Trophoblast cell (in vitro differentiated cells and primary cell): ENCODE results near the gene ZNF134.
A peak's percentile ranks its signal among the peaks of the same experiment; 100 is the strongest.

Source experiments
- DNase-seq, 2 donors: peaks; one replicate each; pipeline ENCODE4 v3.0.0-alpha.2; 2016
- H2AFZ ChIP-seq: 2 replicates; pipeline ENCODE4 v1.6.1; 2013; ENCODE audit warnings: low read length, moderate library complexity, mild to moderate bottlenecking; ENCODE audit not compliant: insufficient read depth, poor library complexity
- H2AK5ac ChIP-seq: 2 replicates; pipeline ENCODE4 v1.6.1; 2013; ENCODE audit warnings: mild to moderate bottlenecking, low read length
- H2BK120ac ChIP-seq: 2 replicates; pipeline ENCODE4 v1.6.1; 2013; ENCODE audit warnings: low read length, mild to moderate bottlenecking, moderate library complexity; ENCODE audit not compliant: insufficient read depth, poor library complexity
- H2BK12ac ChIP-seq: 2 replicates; pipeline ENCODE4 v1.6.1; 2013; ENCODE audit warnings: mild to moderate bottlenecking, low read length, moderate library complexity
- H2BK5ac ChIP-seq: 2 replicates; pipeline ENCODE4 v1.6.1; 2013; ENCODE audit warnings: low read length, low read depth, moderate library complexity, mild to moderate bottlenecking; ENCODE audit not compliant: poor library complexity
- H3K14ac ChIP-seq: 2 replicates; pipeline ENCODE4 v1.6.1; 2013; ENCODE audit warnings: mild to moderate bottlenecking, low read length
- H3K18ac ChIP-seq: 2 replicates; pipeline ENCODE4 v1.6.1; 2013; ENCODE audit warnings: mild to moderate bottlenecking, low read length
- H3K23ac ChIP-seq: 2 replicates; pipeline ENCODE4 v1.6.1; 2013; ENCODE audit warnings: low read length
- H3K27ac ChIP-seq: 2 replicates; pipeline ENCODE4 v1.5.1; 2013; ENCODE audit warnings: low read depth, mild to moderate bottlenecking, inconsistent platforms, low read length, moderate library complexity
- H3K27me3 ChIP-seq: 2 replicates; pipeline ENCODE4 v1.6.1; 2013; ENCODE audit warnings: inconsistent platforms, mild to moderate bottlenecking, low read length, moderate library complexity; ENCODE audit not compliant: insufficient read depth
- H3K36me3 ChIP-seq, 2 experiments: 1 replicate in 1 of 2; 2 replicates in 1 of 2; pipeline ENCODE4 v1.6.1; 2013; ENCODE audit warnings: low read length in 2 of 2, mild to moderate bottlenecking in 2 of 2, moderate library complexity in 1 of 2; ENCODE audit not compliant: insufficient read depth in 2 of 2, control insufficient read depth in 1 of 2
- H3K4ac ChIP-seq: 2 replicates; pipeline ENCODE4 v1.6.1; 2013; ENCODE audit warnings: low read depth, mild to moderate bottlenecking, low read length, moderate library complexity
- H3K4me1 ChIP-seq, 2 experiments: 1 replicate in 1 of 2; 2 replicates in 1 of 2; pipeline ENCODE4 v1.6.1; 2013; ENCODE audit warnings: low read length in 2 of 2, mild to moderate bottlenecking in 2 of 2, moderate library complexity in 1 of 2; ENCODE audit not compliant: insufficient read depth in 2 of 2, control insufficient read depth in 1 of 2
- H3K4me2 ChIP-seq: 2 replicates; pipeline ENCODE4 v1.6.1; 2013; ENCODE audit warnings: inconsistent platforms, mild to moderate bottlenecking, low read length, moderate library complexity
- H3K4me3 ChIP-seq: 2 replicates; pipeline ENCODE4 v1.5.1; 2013; ENCODE audit warnings: mild to moderate bottlenecking, low read depth, low read length, inconsistent platforms
- H3K79me1 ChIP-seq: one replicate; pipeline ENCODE4 v1.6.1; 2013; ENCODE audit warnings: low read length
- H3K79me2 ChIP-seq: 2 replicates; pipeline ENCODE4 v1.6.1; 2013; ENCODE audit warnings: low read length, mild to moderate bottlenecking; ENCODE audit not compliant: control insufficient read depth, insufficient read depth, poor library complexity
- H3K9ac ChIP-seq: 2 replicates; pipeline ENCODE4 v1.6.1; 2013; ENCODE audit warnings: mild to moderate bottlenecking, low read length
- H3K9me3 ChIP-seq: 2 replicates; pipeline ENCODE4 v1.6.1; 2013; ENCODE audit warnings: low read depth, mild to moderate bottlenecking, control low read depth, inconsistent platforms, low read length; ENCODE audit not compliant: insufficient read depth
- H4K12ac ChIP-seq: 2 replicates; pipeline ENCODE4 v1.6.1; 2013; ENCODE audit warnings: low read depth, mild to moderate bottlenecking, low read length, moderate library complexity
- H4K8ac ChIP-seq: 2 replicates; pipeline ENCODE4 v1.6.1; 2013; ENCODE audit warnings: low read depth, mild to moderate bottlenecking, low read length, moderate library complexity
- H4K91ac ChIP-seq: one replicate; pipeline ENCODE4 v1.6.1; 2013; ENCODE audit warnings: low read depth, mild to moderate bottlenecking, low read length, moderate library complexity
- WGBS: extraction: QIAGEN DNeasy Blood & Tissue Kit; methylation state at CpG from one replicate; pipeline ENCODE4 v1.1.7; 2013; ENCODE audit warnings: missing lambda C conversion rate; ENCODE audit not compliant: insufficient read length, insufficient coverage; ENCODE audit errors: extremely low coverage; 5-methylcytosine and 5-hydroxymethylcytosine counted together

ZNF134 gene

GRCh38 chr19:57672466-57672865 is 58.4 kb downstream of the ZNF134 start:
- Histone ChIP-seq H3K9ac (no peak overlapping the region), H3K4me3 (no peak overlapping the region), H3K4ac (no peak overlapping the region), H3K79me2 (no peaks in the 10 kb centered on the region), H2BK12ac (no peak overlapping the region), H4K91ac (no peak overlapping the region), H2BK120ac (no peak overlapping the region), H3K9me3 (peaks cover 2% of the 10 kb centered on the region), H3K27me3 (no peaks in the 10 kb centered on the region), H2BK5ac (no peak overlapping the region), H3K36me3 (no peaks in the 10 kb centered on the region), H3K4me2 (no peak overlapping the region), H3K23ac (no peak overlapping the region), H3K14ac (no peak overlapping the region), H3K27ac (no peak overlapping the region), H4K12ac (no peak overlapping the region), H4K8ac (no peak overlapping the region), H2AFZ (no peak overlapping the region), H3K79me1 (no peaks in the 10 kb centered on the region), H2AK5ac (no peak overlapping the region), H3K18ac (no peak overlapping the region), H3K4me1 (no peaks in the 10 kb centered on the region)
- whole genome bisulfite sequencing: no CpG with 5 or more reads among the region's 4 CpGs
- DNase-seq: peak; percentile 68 to 76
